Activated naive CD4-positive, alpha-beta T cell treated with anti-CD3 and anti-CD28 coated beads, Interleukin-2, amount 10 ng/mL, durations not matched to agents 7 days and 5 days (primary cell): ENCODE data around the gene CLK2.

ENCODE experiments used
- CTCF ChIA-PET: fragments of 350-600 bp; sonication (Branson Sonifier 250); formaldehyde crosslinking; loops from one replicate; lab custom pipeline; 2021; ENCODE audit warnings: antibody characterized with exemption; lab: Charles Lee
- DNase-seq: peaks from one replicate; pipeline ENCODE4 v3.0.0-alpha.2; 2020
- H3K27ac Mint-ChIP-seq: one replicate; pipeline ENCODE4 v1.8.0; 2021; ENCODE audit warnings: mild to moderate bottlenecking, moderate library complexity, mixed read lengths
- H3K27me3 Mint-ChIP-seq: one replicate; pipeline ENCODE4 v1.8.0; 2021; ENCODE audit warnings: mild to moderate bottlenecking, mixed read lengths
- H3K36me3 Mint-ChIP-seq: one replicate; pipeline ENCODE4 v1.8.0; 2021; ENCODE audit warnings: mixed read lengths
- H3K4me1 Mint-ChIP-seq: one replicate; pipeline ENCODE4 v1.8.0; 2021; ENCODE audit warnings: mixed read lengths
- H3K4me3 Mint-ChIP-seq: one replicate; pipeline ENCODE4 v1.8.0; 2021; ENCODE audit warnings: mild to moderate bottlenecking, moderate library complexity, mixed read lengths
- H3K9me3 Mint-ChIP-seq: one replicate; pipeline ENCODE4 v1.8.0; 2021; ENCODE audit warnings: mixed read lengths

CLK2 gene

DNA sequence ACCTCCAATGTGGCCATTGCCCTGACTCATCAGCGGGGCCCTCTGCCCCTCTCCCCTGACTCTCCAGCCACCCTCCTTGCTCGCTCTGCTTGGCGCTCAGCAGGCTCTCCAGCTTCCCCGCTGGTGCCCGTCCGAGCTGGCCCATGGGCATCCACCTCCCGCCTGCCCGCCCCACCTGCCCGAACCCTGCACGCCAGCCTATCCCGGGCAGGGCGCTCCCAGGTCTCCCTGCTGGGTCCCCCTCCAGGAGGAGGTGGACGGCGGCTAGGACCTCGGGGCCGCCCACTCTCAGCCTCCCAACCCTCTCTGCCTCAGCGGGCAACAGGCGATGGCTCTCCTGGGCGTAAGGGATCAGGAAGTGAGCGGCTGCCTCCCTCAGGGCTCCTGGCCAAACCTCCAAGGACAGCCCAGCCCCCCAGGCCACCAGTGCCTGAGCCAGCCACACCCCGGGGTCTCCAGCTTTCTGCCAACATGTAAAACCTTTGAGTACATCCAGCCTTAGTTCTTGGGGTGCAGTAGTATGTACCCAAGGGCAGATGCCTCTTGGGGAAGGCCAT, 14.8 kb upstream of the CLK2 start:
- no peaks in the 10 kb centered on the region for H3K4me1 Mint-ChIP-seq
- no peak overlapping the region for H3K27ac Mint-ChIP-seq

DNA sequence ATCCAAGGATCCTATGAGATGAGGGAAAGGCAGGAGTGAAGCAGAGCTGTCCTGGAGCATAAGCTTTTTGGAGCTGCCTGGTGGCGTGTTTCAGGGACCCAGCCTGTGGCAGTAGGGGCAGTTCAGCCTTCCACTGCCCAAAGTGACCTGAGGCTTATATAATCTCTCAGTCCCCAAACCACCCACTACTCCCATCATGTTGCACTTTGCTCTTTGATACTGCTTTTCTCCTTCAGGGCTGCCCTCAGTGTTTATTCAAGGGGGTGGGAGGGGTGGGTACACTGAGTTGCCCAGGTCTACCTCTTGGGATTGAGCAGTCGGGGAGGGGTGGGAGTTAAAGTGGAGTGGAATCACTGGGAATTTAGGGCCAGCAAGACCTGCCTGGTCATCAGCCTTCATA, 13.2 kb upstream of the CLK2 start:
- CTCF ChIA-PET: interaction anchor here (0.6 kb wide), 1 partner anchor 336 kb away, joined by 3 read pairs; no protein-coding TSS in a partner anchor
- Mint-ChIP-seq H3K36me3 (no peaks in the 10 kb centered on the region), H3K27ac (no peak overlapping the region), H3K27me3 (peaks cover 17% of the 10 kb centered on the region), H3K9me3 (no peaks in the 10 kb centered on the region), H3K4me3 (no peak overlapping the region), H3K4me1 (no peaks in the 10 kb centered on the region)
- no peak for DNase-seq

More for the DNA sequence above, 14.8 kb upstream of the CLK2 start:
- Mint-ChIP-seq H3K36me3 (no peaks in the 10 kb centered on the region), H3K27me3 (peaks cover 32% of the 10 kb centered on the region), H3K4me3 (no peak overlapping the region), H3K9me3 (no peaks in the 10 kb centered on the region)
- DNase-seq: no peak
- CTCF ChIA-PET: no interaction called here

DNA sequence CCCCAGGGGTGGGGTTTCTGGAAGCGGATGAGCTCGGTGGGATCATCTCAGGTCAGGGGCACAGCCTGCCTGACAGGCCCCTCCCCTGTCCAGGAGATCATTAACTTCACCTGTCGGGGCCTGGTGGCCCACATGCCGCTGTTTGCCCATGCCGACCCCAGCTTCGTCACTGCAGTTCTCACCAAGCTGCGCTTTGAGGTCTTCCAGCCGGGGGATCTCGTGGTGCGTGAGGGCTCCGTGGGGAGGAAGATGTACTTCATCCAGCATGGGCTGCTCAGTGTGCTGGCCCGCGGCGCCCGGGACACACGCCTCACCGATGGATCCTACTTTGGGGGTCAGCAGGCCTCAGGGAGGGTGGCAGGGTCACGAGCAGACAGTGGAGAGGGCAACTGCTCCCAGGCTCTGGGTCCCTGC, 12.3 kb upstream of the CLK2 start:
- CTCF ChIA-PET: no interaction called here
- no peak for DNase-seq

DNA sequence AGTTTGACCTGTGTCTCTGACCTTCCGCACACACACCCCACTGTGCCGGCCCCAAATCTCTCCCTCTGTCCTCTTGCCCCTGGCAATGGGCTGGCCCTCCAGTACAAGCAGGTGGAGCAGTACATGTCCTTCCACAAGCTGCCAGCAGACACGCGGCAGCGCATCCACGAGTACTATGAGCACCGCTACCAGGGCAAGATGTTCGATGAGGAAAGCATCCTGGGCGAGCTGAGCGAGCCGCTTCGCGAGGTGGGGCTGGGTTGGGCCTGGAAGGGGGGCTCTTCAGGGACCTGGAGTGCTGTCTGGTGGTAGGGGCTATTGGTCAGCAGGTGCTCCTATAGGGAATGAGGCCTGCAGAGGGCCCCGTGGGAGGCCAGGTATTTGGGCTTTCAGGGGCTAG, 11.8 kb upstream of the CLK2 start:
- CTCF ChIA-PET: no interaction called here
- no peak for DNase-seq
- H3K4me1 Mint-ChIP-seq: no peaks in the 10 kb centered on the region
- no peak overlapping the region for H3K27ac Mint-ChIP-seq
- H3K27me3 Mint-ChIP-seq: peaks cover 6% of the 10 kb centered on the region
- H3K36me3 Mint-ChIP-seq: no peaks in the 10 kb centered on the region
- no peak overlapping the region for H3K4me3 Mint-ChIP-seq
- no peaks in the 10 kb centered on the region for H3K9me3 Mint-ChIP-seq

More for the DNA sequence above, 12.3 kb upstream of the CLK2 start:
- Mint-ChIP-seq H3K36me3 (no peaks in the 10 kb centered on the region), H3K9me3 (no peaks in the 10 kb centered on the region), H3K4me1 (no peaks in the 10 kb centered on the region), H3K27me3 (peaks cover 12% of the 10 kb centered on the region), H3K27ac (no peak overlapping the region), H3K4me3 (no peak overlapping the region)

GRCh38 chr1:155284476-155284875, 11.2 kb upstream of the CLK2 start:
- H3K27me3 Mint-ChIP-seq: peaks cover 4% of the 10 kb centered on the region
- no peak for DNase-seq
- H3K9me3 Mint-ChIP-seq: no peaks in the 10 kb centered on the region
- H3K27ac Mint-ChIP-seq: no peak overlapping the region
- H3K4me1 Mint-ChIP-seq: peaks cover 1% of the 10 kb centered on the region
- no peaks in the 10 kb centered on the region for H3K36me3 Mint-ChIP-seq
- CTCF ChIA-PET: no interaction called here
- H3K4me3 Mint-ChIP-seq: no peak overlapping the region

DNA sequence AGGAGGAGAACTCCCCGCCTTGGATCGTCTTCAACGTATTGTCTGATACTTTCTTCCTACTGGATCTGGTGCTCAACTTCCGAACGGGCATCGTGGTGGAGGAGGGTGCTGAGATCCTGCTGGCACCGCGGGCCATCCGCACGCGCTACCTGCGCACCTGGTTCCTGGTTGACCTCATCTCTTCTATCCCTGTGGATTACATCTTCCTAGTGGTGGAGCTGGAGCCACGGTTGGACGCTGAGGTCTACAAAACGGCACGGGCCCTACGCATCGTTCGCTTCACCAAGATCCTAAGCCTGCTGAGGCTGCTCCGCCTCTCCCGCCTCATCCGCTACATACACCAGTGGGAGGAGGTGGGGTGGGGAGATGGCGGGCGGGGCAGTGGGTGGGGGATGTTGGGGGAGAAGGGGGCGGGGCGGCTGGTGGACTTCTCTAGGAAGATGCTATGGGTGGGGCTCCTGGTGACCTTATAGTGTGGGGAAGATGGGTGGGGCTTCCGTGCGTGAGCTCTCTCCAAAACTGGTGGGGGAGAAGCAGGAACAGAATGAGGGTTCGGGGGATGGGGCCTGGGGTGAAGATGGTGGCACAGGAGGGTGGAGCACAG, 9.3 kb upstream of the CLK2 start:
- H3K27me3 Mint-ChIP-seq: peaks cover 20% of the 10 kb centered on the region
- CTCF ChIA-PET: interaction anchor here (1.3 to 4.9 kb wide), 2 partner anchors 10 to 31 kb away, joined by 3 to 26 read pairs; no protein-coding TSS in a partner anchor
- peaks cover 10% of the 10 kb centered on the region for H3K4me1 Mint-ChIP-seq
- H3K9me3 Mint-ChIP-seq: no peaks in the 10 kb centered on the region
- no peak overlapping the region for H3K4me3 Mint-ChIP-seq
- no peaks in the 10 kb centered on the region for H3K36me3 Mint-ChIP-seq
- DNase-seq: no peak
- H3K27ac Mint-ChIP-seq: no peak overlapping the region

DNA sequence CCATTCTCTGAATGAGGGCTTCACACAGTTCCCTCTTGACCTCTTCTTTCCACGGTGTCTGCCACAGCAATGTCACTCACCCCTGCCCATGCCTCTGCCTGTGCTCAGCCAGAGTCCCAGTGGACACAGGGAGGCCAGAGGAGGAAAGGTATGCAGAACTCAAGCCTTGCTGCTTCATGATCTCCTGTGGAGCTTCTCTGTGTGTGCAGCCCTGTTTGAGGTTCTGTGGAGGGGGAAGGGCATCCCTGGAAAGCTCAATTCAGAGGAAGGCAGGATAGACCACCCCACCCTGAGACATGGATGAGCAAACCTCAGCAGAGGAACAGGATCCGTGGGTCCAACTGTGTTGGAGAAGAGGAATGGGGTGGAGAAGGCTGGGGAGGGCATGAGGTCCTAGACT, 6.0 kb upstream of the CLK2 start:
- Mint-ChIP-seq H3K4me3 (no peak overlapping the region), H3K27me3 (peaks cover 26% of the 10 kb centered on the region), H3K4me1 (peaks cover 27% of the 10 kb centered on the region), H3K9me3 (no peaks in the 10 kb centered on the region), H3K36me3 (no peaks in the 10 kb centered on the region), H3K27ac (no peak overlapping the region)
- no peak for DNase-seq
- CTCF ChIA-PET: interaction anchor here (1.3 to 4.9 kb wide), 2 partner anchors 28 to 43 kb away, joined by 3 to 26 read pairs; no protein-coding TSS in a partner anchor

GRCh38 chr1:155278689-155279160, 5.4 kb upstream of the CLK2 start:
- H3K4me1 Mint-ChIP-seq: peaks cover 30% of the 10 kb centered on the region
- H3K9me3 Mint-ChIP-seq: no peaks in the 10 kb centered on the region
- H3K4me3 Mint-ChIP-seq: peak overlapping the region; percentile 68
- peaks cover 26% of the 10 kb centered on the region for H3K27me3 Mint-ChIP-seq
- H3K27ac Mint-ChIP-seq: no peak overlapping the region
- H3K36me3 Mint-ChIP-seq: no peaks in the 10 kb centered on the region
- DNase-seq: no peak
- CTCF ChIA-PET: interaction anchor here (0.6 to 4.9 kb wide), 5 partner anchors 12 to 45 kb away, joined by 3 to 26 read pairs (median 3); no protein-coding TSS in a partner anchor

GRCh38 chr1:155277902-155278688, 4.8 kb upstream of the CLK2 start:
- H3K27ac Mint-ChIP-seq: no peak overlapping the region
- peak overlapping the region; percentile 68 for H3K4me3 Mint-ChIP-seq
- CTCF ChIA-PET: interaction anchor here (0.6 to 4.9 kb wide), 4 partner anchors 11 to 46 kb away, joined by 3 to 26 read pairs (median 3); no protein-coding TSS in a partner anchor
- H3K36me3 Mint-ChIP-seq: peaks cover 1% of the 10 kb centered on the region
- DNase-seq: peak; percentile 86
- H3K27me3 Mint-ChIP-seq: peaks cover 26% of the 10 kb centered on the region
- H3K9me3 Mint-ChIP-seq: no peaks in the 10 kb centered on the region
- peaks cover 35% of the 10 kb centered on the region for H3K4me1 Mint-ChIP-seq

DNA sequence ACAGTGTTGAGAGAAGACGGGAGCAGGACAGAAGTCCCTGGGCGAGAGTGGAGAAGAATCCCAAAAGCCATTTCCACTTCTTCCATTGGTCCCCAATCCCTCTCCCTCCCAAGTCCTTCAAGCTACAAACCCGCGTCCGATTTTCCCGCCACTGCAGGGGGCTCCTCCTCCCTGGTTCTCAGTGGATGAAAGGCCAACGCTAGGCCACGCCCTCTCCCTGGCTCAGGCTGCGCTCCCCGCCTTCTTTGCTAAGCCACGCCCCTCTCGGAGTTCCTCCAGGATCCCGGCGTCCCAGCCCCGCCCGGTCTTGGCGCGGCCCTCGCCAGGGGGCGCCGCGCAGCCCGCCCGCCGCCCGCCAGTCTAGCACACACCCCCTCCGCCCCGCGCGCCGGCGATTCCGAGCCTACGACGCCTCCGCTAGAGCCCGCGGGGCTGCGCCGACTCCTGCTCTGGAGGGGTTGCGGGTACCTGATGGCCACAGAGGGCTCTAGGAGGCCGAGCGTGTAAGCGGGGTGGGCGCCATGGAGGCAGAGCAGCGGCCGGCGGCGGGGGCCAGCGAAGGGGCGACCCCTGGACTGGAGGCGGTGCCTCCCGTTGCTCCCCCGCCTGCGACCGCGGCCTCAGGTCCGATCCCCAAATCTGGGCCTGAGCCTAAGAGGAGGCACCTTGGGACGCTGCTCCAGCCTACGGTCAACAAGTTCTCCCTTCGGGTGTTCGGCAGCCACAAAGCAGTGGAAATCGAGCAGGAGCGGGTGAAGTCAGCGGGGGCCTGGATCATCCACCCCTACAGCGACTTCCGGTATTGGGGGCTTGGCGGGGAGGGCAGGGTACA, 4.0 kb upstream of the CLK2 start, which contains the start of gene HCN3:
TSS of gene HCN3 (plus strand) at position 394 of the 832 bp plus-strand sequence. CDS start at position 522, 128 bp downstream.
- peak within 1 kb of the TSS; percentile 68 for H3K4me3 Mint-ChIP-seq
- peaks cover 26% of the 10 kb centered on the region for H3K27me3 Mint-ChIP-seq
- DNase-seq: peak; percentile 96
- H3K4me1 Mint-ChIP-seq: peaks cover 41% of the 10 kb centered on the region
- no peaks in the 10 kb centered on the region for H3K9me3 Mint-ChIP-seq
- peaks cover 8% of the 10 kb centered on the region for H3K36me3 Mint-ChIP-seq
- peak within 1 kb of the TSS; percentile 26 for H3K27ac Mint-ChIP-seq
- CTCF ChIA-PET: interaction anchor here (0.6 to 4.9 kb wide), 4 partner anchors 26 to 529 kb away, joined by 3 to 26 read pairs (median 4); partner anchors contain the start of gene FDPS

DNA sequence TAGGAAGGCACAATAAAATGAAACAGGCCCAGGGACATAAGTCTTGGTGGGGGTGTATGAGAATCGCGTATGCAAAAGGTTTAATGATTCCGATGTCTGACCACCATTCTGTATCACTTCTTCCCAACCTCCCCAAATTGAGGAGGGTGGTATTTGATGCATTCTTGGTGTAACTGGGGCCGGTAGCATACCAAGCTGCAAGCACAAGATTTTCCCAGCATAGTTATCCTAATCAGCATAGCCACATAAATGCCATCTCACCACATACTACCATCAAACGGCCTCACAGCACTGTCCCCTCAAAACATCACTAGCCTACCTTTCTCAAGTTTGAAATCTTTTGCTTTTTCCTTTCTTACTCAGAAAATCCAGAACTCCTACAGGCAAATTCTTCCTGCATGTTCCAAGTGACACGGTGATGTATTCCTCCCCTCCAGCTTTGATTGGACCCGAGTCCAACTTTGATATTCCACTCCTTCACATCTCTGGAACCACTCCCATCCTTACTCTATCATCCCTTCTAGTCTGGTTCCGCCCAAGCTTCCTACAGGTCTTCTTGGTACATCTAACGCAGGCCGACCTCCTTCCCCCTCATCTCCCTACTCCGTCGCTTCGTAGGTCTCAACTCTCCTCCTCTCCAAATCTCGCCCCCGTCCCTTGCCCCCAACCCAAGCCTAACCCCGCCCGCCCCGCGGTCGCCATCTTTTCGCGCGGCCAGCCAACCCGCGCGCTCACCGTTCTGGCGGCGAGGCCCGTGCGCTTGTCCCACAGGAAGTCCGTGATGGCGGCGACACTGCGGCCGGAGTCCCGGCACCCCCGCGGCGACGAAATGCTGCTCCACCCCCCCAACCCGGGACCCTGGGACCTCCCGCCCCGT, 600 bp downstream of the CLK2 start:
- Mint-ChIP-seq H3K4me3 (peak overlapping the region; percentile 86), H3K27me3 (peaks cover 7% of the 10 kb centered on the region), H3K27ac (peak overlapping the region; percentile 90), H3K4me1 (peaks cover 52% of the 10 kb centered on the region), H3K9me3 (no peaks in the 10 kb centered on the region), H3K36me3 (peaks cover 43% of the 10 kb centered on the region)
- DNase-seq: no peak
- CTCF ChIA-PET: interaction anchor here (1.2 to 4.7 kb wide), 6 partner anchors 9 to 324 kb away, joined by 3 to 34 read pairs (median 6); partner anchors contain the start of gene RUSC1

DNA sequence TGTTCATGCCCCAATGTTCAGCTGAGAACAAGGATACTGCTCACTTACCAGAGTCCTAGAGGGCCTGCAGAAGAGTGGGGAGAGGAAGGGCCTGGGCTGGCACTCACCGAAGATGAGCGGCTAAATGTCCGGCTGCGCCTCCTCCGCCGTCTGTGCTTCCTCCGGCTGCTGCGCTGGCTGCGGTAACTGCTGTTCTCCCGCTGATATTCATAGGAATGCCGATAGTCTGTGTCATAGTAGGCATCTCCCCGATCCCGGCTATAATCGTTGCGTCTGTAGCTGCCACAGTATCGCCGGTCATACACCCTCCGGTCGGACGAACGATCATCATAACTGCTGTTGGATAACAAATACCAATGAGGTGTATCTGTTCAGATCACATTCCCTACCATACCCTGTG, 3.9 kb downstream of the CLK2 start:
- DNase-seq: no peak
- Mint-ChIP-seq H3K27ac (peak overlapping the region; percentile 56), H3K4me1 (peaks cover 41% of the 10 kb centered on the region), H3K36me3 (peaks cover 72% of the 10 kb centered on the region), H3K27me3 (no peaks in the 10 kb centered on the region), H3K4me3 (no peak overlapping the region), H3K9me3 (no peaks in the 10 kb centered on the region)
- CTCF ChIA-PET: interaction anchor here (1.9 kb wide), 1 partner anchor 19 kb away, joined by 4 read pairs; no protein-coding TSS in a partner anchor
